GM18909 (cell line): Measurements from ENCODE around the gene FGF21.
"Not testable (repeated sequence)": the region's sequence is repeated elsewhere in the genome, so short reads cannot be mapped to it uniquely, and the experiment has no call there.

Source experiments
- ATAC-seq: cut with Tn5 transposase; IDR thresholded peaks from one replicate; pipeline ENCODE4 v1.9.1; 2021; ENCODE audit warnings: mild to moderate bottlenecking; ENCODE audit not compliant: unreplicated experiment, poor library complexity

FGF21 gene

DNA sequence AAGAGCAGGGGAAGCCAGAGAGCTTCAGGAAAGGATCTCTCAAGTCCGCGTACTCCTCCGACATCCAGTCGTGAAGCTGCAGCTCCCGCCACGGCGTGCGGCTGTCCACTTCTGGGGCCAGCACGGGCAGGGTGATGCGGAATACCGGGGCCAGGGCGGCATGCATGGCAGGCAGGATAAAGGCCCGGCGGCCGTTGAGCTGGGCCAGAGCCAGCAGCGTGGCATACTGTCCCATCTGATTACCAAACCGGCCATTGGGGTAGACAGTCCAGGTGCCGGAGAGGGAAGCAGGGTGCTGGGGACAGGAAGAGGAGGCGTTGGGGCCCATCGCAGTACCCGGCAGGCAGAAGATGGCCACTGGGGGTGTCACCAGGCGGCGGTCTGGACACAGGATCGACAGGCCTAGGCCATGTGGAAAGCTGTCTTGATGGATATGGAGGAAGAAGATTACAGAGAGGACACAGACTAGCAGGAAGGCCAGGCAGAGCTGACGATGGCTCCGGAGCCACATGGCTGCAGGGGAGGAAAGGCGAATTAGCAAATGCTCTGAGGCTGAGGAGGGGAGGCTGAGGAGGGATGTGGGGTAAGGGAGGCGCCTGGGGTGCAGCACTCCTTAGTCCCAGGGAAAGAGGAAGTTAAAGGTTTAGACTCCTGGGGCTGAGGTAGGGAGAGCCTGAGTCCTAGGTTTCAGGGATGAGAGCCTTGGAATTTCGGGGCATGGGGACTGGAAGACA, 4.4 kb upstream of the FGF21 start:
- ATAC-seq = no peak

DNA sequence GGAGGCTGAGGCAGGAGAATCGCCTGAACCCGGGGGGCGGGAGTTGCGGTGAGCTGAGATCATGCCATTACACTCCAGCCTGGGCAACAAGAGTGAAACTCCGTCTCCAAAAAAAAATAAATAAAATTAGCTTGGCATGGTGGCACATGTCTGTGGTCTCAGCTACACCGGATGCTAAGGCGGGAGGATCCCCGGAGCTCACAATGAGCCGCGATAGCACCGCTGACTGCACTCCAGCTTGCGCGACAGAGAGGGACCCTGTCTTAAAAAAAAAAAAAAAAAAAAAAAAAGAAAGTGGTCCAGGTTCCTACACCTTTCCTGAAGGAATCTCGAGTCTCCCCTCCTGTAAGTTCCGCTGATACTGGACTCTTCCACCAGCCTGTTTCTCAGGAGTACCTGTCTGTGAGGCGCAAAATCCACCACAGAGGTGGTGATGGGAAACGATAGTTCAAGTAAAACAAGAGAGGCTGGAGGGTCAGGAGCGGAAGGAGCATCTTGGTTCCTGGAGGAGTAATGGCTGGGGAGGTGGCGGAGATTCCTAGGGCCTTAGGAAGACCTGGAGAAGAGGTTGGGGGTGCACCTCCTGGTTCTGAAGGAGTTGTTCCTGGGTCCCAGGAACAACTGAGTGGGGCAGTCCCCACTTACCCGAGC, 3.4 kb upstream of the FGF21 start:
- no peak for ATAC-seq

DNA sequence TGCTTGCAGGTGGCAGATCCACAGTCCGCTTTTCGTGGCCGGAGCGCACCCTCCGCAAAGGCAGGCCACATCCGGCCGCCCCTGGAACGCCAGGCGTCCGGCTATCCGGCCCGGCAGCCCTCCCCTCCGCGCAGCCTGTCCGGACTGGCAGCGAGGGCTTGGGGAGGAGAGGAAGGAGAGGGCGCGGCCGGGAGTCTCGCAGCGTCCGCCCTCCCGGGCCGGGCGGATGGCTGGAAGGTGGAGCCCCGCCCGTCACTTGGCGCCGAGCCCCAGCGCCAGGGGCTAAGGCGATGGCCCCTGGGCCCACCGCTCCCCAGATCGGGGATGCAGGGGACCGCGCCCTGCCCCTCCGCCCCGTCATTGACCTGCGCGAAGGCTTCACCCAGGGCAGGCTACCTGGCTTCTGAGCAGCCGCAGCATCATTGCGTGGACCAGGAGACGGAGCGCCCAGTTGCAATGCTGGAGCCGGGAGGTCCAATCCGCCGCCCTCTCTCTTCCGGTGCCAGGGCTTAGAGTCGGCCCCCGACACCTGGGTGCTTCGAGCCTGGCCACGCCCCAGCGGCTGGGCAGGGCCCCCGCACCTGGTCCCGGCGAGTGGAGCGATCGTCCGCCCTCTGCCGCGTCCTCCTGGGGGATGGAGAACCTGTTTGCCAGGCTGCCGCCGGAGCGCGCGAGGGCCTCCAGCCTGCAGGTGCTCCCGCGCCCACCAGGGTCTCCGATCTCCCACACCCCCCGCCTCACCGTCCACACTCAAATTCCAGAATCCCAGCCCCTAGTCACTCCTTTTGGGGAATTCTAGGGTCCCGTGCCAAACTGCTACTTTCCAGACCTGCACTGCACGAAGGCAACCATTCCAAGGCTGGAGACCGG, 2.6 kb upstream of the FGF21 start, which contains the start of gene FUT1:
TSS of gene FUT1 (minus strand) at position 146 of the 870 bp plus-strand sequence. CDS start 1,360 bp downstream, outside the sequence.
- ATAC-seq = no peak

GRCh38 chr19:48755787-48756186, 463 bp downstream of the FGF21 start:
- ATAC-seq = no peak

- ATAC-seq = no peak
Measured at GRCh38 chr19:48756212-48756611, 888 bp downstream of the FGF21 start.

DNA sequence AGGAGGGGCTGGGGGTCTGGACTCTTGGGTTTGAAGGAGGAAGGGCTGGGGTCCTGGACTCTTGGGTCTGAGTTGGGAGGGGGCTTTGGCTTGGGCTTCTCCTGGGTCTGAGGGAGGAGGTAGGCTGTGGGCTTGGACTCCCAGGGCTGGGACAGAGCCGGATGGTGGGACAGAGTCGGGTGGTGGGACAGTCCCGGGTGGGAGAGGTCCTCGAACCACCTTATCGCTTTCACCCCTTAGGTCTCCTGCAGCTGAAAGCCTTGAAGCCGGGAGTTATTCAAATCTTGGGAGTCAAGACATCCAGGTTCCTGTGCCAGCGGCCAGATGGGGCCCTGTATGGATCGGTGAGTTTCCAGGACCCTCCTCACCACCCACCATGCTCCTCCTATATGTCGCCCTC, 1.4 kb downstream of the FGF21 start:
- ATAC-seq = no peak

DNA sequence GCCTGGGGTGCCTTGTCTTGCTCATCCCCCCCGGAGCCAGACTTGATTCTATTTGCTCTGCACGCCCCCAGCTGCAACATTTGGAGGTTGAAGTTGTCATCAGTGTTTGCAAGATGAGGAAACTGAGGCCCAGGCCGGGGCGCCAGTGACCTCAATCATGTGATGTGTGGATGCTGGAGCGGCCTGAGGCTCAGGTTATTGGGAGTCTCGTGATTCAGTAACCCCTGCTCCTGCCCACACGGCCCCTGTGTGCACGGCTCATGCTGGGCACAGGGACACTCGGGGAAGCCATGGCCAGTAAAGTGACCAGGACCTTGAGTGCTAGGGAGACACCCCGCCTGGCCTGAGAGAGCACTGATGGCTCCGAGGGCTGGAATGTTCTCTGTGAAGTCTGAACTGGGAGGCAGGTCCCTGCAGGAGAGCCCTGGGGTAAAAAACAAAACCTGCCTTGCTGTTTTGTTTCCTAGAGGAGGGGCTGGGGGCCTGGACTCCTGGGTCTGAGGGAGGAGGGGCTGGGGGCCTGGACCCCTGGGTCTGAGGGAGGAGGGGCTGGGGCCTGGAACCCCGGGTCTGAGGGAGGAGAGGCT, 1.9 kb downstream of the FGF21 start:
- no peak for ATAC-seq

DNA sequence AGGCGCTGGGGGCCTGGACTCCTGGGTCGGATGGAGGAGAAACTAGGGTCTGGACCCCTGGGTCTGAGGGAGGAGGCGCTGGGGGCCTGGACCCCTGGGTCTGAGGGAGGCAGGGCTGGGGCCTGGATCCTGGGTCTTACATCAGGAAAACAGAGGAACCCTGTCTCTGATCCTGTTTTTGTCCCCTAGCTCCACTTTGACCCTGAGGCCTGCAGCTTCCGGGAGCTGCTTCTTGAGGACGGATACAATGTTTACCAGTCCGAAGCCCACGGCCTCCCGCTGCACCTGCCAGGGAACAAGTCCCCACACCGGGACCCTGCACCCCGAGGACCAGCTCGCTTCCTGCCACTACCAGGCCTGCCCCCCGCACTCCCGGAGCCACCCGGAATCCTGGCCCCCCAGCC, 2.4 kb downstream of the FGF21 start:
- ATAC-seq = no peak

GRCh38 chr19:48760504-48761205, 5.3 kb downstream of the FGF21 start:
- no peak for ATAC-seq

- ATAC-seq = not testable (repeated sequence)
Measured at GRCh38 chr19:48765816-48766215, 10.5 kb downstream of the FGF21 start.

DNA sequence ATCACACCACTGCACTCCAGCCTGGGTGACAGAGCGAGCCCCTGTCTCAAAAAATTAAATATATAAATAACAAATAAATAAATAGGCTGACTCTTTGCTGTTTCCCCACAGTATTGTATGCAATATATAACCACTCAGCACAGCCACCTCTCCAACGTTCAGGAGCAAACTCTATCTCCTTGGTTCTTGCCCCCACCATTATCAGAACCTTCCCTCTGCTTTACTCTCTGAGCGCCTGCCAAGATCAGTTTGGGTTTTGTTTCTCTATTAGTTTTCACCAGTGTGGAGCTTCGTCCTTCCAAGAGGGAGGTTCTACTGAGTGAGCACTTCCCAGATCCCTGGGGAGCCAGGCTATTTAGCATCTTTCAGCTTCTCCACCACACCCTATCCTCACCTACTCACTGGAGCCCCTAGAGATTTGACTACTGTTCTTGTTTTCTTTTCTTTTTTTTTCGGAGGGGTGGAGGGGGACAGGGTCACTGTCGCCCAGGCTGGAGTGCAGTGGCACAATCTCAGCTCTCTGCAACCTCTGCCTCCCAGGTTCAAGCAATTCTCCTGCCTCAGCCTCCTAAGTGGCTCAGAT, 12.9 kb downstream of the FGF21 start:
- ATAC-seq = not testable (repeated sequence)

DNA sequence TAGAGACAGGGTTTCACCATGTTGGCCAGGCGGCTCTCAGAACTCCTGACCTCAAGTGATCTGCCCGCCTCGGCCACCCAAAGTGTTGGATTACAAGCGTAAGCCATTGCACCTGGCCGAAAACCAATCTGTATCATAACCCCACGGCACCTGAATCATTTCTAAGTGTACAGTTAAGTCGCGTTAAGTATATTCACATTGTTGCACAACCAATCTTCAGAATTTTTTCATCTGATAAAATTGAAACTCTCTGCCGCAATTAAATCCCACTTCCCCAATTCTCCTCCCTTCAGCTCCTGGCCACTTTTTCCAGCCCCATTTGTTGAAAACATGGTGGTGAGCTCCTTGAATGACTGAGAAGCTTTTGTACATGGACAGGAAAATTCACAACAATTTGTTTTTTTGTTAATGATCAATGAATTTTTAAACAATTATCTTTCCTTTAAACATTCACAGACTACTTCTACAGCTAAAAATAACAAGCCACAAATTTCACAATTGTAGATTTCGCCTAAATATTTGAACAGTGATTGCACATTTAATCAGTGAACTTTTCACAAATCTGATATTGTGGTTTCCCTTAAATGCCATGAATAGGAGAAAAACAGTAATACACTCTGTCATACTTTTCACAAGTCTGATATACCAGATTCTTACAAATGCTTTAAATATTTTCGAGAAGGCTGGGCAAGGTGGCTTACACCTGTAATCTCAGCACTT, 13.8 kb downstream of the FGF21 start:
- no peak for ATAC-seq

DNA sequence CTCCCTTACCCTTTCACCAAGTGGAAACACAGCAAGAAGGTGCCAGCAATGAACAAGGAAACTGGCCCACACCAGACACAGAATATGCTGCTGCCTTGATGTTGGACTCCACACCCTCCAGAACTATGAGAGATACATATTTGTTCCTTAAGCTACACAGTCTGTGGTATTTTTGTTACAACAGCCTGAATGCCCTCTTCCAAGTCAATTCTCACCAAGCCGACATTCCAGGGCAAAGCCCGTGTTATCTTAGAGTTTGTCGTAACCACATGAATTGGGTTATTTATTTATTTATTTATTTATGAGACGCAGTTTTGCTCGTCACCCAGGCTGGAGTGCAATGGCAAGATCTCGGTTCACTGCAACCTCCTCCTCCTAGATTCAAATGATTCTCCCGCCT, 14.9 kb downstream of the FGF21 start:
- ATAC-seq = no peak

GRCh38 chr19:48770734-48771472, 15.6 kb downstream of the FGF21 start:
- no peak for ATAC-seq

DNA sequence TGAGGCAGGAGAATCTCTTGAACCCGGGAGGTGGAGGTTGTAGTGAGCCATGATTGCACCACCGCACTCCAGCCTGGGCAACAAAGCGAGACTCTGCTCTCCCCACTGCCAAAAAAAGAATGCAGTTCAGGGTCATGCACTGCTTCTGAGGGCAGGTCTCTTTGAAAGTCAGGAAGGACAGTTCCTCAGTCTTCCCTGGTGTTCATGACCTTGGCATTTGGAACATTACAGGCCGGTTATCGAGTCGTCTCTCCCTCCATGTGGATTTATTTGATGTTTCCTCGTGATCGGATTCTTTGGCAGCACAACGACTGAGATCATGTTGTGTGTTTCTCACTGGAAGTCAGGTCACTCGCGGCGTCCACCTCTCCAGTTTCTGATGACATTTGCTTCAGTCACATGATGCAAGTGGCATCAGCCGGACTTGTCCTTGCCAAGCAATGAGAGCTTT, 17.2 kb downstream of the FGF21 start:
- no peak for ATAC-seq

GRCh38 chr19:48777139-48777538, 21.8 kb downstream of the FGF21 start:
- ATAC-seq = no peak

- ATAC-seq = no peak
Measured at GRCh38 chr19:48777720-48778119, 22.4 kb downstream of the FGF21 start.

GRCh38 chr19:48779636-48780035, 24.3 kb downstream of the FGF21 start:
- ATAC-seq = no peak
